ENCODE measurements around the gene HNF4A.

The HNF4A gene

GRCh38 chr20:44392088-44392775 is 36.7 kb downstream of the HNF4A start:
- DNase-seq (ENCODE audit: low read depth in 2 of 2) = no peak

- DNase-seq (ENCODE audit: low read depth in 2 of 2) = no peak
These were observed 37.5 kb downstream of the HNF4A start for GRCh38 chr20:44392776-44393607.

GRCh38 chr20:44393608-44394451 is 38.3 kb downstream of the HNF4A start:
- no peak for DNase-seq (ENCODE audit: low read depth in 2 of 2)

- no peak for DNase-seq (ENCODE audit: low read depth in 2 of 2)
These were observed 38.9 kb downstream of the HNF4A start for GRCh38 chr20:44394452-44394701.

- no peak for DNase-seq (ENCODE audit: low read depth in 2 of 2)
These were observed 39.4 kb downstream of the HNF4A start for GRCh38 chr20:44394702-44395460.

GRCh38 chr20:44395461-44396340 is 40.2 kb downstream of the HNF4A start:
- no peak for DNase-seq (ENCODE audit: low read depth in 2 of 2)

- DNase-seq (ENCODE audit: low read depth in 2 of 2) = no peak
These were observed 41.1 kb downstream of the HNF4A start for GRCh38 chr20:44396369-44397130.

- DNase-seq (ENCODE audit: low read depth in 2 of 2) = no peak
These were observed 42.8 kb downstream of the HNF4A start for GRCh38 chr20:44398335-44398734.

- DNase-seq (ENCODE audit: low read depth in 2 of 2) = no peak
These were observed 43.9 kb downstream of the HNF4A start for GRCh38 chr20:44399446-44399845.

GRCh38 chr20:44400671-44400969 is 45.1 kb downstream of the HNF4A start:
- DNase-seq (ENCODE audit: low read depth in 2 of 2) = no peak

- no peak for DNase-seq (ENCODE audit: low read depth in 2 of 2)
These were observed 45.7 kb downstream of the HNF4A start for GRCh38 chr20:44400970-44401769.

GRCh38 chr20:44401770-44402390 is 46.4 kb downstream of the HNF4A start:
- DNase-seq (ENCODE audit: low read depth in 2 of 2) = no peak

GRCh38 chr20:44402391-44403193 is 47.1 kb downstream of the HNF4A start:
- no peak for DNase-seq (ENCODE audit: low read depth in 2 of 2)

- no peak for DNase-seq (ENCODE audit: low read depth in 2 of 2)
These were observed 48.0 kb downstream of the HNF4A start for GRCh38 chr20:44403194-44404112.

GRCh38 chr20:44404204-44405181 is 49.0 kb downstream of the HNF4A start:
- DNase-seq (ENCODE audit: low read depth in 2 of 2) = no peak

- no peak for DNase-seq (ENCODE audit: low read depth in 2 of 2)
These were observed 49.8 kb downstream of the HNF4A start for GRCh38 chr20:44405257-44405656.
